NT2/D1 (cell line): ENCODE measurements around the gene RDX.

Experiments
- DNase-seq: peaks from one replicate; pipeline ENCODE4 v3.0.0-alpha.2; 2011; ENCODE audit warnings: low read depth, low spot score
- H3K27me3 ChIP-seq: 2 replicates; pipeline ENCODE4 v1.6.0; 2011; ENCODE audit warnings: mild to moderate bottlenecking; ENCODE audit not compliant: insufficient read length, insufficient read depth
- H3K36me3 ChIP-seq: 2 replicates; pipeline ENCODE4 v1.6.1; 2011; ENCODE audit warnings: mild to moderate bottlenecking, low read length, mixed read lengths; ENCODE audit not compliant: insufficient read depth, insufficient read length
- H3K4me1 ChIP-seq: 2 replicates; pipeline ENCODE4 v1.5.1; 2011; ENCODE audit not compliant: insufficient read depth, insufficient read length
- H3K4me3 ChIP-seq: 2 replicates; pipeline ENCODE4 v1.5.1; 2011; ENCODE audit warnings: low read depth; ENCODE audit not compliant: insufficient read length
- H3K9ac ChIP-seq: 2 replicates; pipeline ENCODE4 v1.6.0; 2011; ENCODE audit warnings: low read depth; ENCODE audit not compliant: insufficient read length
- H3K9me3 ChIP-seq: 2 replicates; pipeline ENCODE4 v1.5.1; 2011; ENCODE audit warnings: mild to moderate bottlenecking, low read length; ENCODE audit not compliant: insufficient read depth
- SUZ12 ChIP-seq: IDR thresholded peaks from 2 replicates; pipeline ENCODE4 v1.6.1; 2011; ENCODE audit not compliant: insufficient read length, insufficient read depth; ENCODE audit errors: extremely low read depth
- YY1 ChIP-seq: IDR thresholded peaks from 2 replicates; pipeline ENCODE4 v1.6.1; 2011; ENCODE audit not compliant: insufficient read length, insufficient read depth
- ZNF274 ChIP-seq: IDR thresholded peaks from 2 replicates; pipeline ENCODE4 v1.6.1; 2011; ENCODE audit warnings: mild to moderate bottlenecking, low read depth, low read length

The RDX gene

DNA sequence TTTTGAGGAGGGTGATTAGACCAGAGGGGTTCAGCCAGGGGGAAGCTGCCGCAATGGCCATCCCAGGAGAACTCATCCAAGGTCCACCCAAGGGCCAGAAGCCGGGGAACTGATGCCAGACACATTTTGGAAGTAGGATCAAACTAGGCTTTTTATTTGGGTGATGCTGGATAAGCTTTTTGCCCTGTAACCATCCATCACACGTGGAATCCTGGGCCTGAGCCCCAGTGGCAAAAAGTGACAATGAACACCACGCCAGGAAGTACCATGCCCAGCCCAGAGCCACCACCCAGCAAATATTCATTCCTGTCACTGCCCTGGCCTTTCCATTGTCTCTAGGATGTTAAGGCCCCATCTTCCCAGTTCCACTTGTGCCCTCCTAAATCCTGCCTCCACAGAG, 117.3 kb downstream of the RDX start:
- Histone ChIP-seq H3K4me1 (peaks cover 10% of the 10 kb centered on the region), H3K9me3 (no peaks in the 10 kb centered on the region), H3K9ac (no peak overlapping the region), H3K27me3 (no peaks in the 10 kb centered on the region), H3K36me3 (no peaks in the 10 kb centered on the region), H3K4me3 (no peak overlapping the region)
- no peak for TF ChIP-seq ZNF274
- no peak for TF ChIP-seq SUZ12
- no peak for TF ChIP-seq YY1
- no peak for DNase-seq

DNA sequence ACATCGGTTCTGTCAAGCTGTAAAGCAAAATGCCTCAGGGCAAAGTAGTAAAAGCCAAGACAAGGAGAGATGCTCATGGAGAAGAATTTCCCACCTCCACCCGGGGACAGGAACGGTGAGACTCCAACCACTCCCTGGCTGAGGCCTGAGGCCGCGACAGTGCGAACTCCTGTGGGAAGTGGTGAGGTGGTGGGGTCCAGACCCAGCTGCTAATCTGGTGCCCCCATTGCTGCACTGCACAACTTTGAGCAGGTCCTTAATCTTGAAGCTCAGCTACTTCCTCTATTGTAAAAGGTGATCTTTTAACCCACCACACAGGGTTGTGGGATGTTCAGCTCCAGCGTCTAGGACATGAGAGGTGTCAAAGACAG, 119.3 kb downstream of the RDX start:
- H3K9ac ChIP-seq, result no peak overlapping the region
- no peaks in the 10 kb centered on the region for H3K36me3 ChIP-seq
- TF ChIP-seq SUZ12 (no peak), YY1 (no peak), ZNF274 (no peak)
- DNase-seq, result no peak
- H3K4me3 ChIP-seq, result no peak overlapping the region
- no peaks in the 10 kb centered on the region for H3K9me3 ChIP-seq
- H3K27me3 ChIP-seq, result no peaks in the 10 kb centered on the region
- peaks cover 10% of the 10 kb centered on the region for H3K4me1 ChIP-seq

DNA sequence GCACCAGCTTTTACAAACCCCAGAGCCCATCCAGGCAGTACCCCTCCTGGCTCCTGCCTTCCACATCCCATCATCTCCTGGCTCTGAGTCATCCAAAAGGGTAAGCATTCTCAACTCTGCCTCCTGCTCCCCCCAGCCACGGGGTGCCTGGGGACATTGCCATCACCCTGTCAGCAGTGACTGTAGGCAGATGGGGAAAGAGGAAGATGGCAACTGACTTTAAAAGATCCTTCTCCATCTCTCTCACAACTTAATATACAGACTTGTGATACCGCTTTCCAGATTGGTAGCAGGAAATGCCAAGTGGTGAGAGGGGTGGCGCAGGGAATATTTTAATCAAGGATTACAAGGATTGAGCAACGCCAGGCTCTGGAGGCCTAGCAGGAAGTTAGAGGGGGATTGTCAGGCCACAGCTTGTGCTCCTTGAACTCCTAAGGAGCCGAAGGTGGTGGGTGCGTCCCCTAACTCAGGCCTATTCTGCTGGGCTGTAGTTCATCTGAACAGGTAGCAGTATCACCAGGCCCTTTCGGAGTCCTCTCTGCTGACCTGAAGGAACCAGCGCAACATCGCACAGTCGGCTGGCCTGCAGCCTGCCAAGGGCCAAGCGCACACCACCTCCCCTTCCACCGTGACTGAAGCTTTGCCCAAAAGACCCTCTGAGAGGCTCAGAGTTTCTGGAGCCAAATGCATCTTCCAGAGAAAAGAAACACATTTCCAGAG, 119.9 kb downstream of the RDX start:
- Histone ChIP-seq H3K4me1 (peaks cover 10% of the 10 kb centered on the region), H3K4me3 (no peak overlapping the region), H3K27me3 (no peaks in the 10 kb centered on the region), H3K36me3 (no peaks in the 10 kb centered on the region), H3K9ac (peak overlapping the region; percentile 32), H3K9me3 (no peaks in the 10 kb centered on the region)
- no peak for DNase-seq
- TF ChIP-seq ZNF274, result no peak
- TF ChIP-seq SUZ12, result no peak
- TF ChIP-seq YY1, result no peak

DNA sequence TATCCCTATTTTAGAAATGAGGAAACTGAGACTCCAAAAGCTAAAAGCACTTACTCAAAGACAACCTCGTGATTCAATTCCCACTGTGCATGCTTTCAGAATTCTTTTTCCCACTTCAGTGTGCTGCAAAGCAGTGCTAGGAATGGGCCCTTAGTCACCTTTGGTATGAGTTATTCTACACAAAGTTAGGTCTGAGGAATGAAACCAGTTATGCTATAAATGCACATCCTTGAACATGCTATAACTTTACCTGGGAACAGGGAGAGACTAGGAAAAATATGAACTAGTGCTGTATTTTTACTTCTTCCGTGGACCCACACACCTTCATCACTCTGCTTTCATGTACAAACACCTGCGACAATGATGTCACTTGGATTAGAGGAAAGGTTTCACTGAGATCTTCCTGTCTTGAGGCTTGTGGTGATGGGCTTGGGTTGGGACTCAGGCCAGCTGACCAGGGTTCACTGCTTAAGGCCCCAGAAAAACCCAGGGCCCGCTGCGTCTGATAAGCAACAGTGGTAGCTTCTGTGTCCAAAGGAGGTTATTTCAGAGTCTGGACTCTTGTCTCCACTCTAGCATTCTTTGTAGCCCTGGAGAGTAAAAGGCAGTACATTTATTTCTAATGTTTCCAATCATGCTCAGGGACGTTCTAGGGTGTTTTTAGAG, 121.6 kb downstream of the RDX start:
- H3K9me3 ChIP-seq, result no peaks in the 10 kb centered on the region
- TF ChIP-seq SUZ12 (no peak), YY1 (no peak), ZNF274 (no peak)
- peaks cover 10% of the 10 kb centered on the region for H3K4me1 ChIP-seq
- DNase-seq, result no peak
- peak overlapping the region; percentile 42 for H3K9ac ChIP-seq
- no peaks in the 10 kb centered on the region for H3K36me3 ChIP-seq
- no peaks in the 10 kb centered on the region for H3K27me3 ChIP-seq
- H3K4me3 ChIP-seq, result no peak overlapping the region

DNA sequence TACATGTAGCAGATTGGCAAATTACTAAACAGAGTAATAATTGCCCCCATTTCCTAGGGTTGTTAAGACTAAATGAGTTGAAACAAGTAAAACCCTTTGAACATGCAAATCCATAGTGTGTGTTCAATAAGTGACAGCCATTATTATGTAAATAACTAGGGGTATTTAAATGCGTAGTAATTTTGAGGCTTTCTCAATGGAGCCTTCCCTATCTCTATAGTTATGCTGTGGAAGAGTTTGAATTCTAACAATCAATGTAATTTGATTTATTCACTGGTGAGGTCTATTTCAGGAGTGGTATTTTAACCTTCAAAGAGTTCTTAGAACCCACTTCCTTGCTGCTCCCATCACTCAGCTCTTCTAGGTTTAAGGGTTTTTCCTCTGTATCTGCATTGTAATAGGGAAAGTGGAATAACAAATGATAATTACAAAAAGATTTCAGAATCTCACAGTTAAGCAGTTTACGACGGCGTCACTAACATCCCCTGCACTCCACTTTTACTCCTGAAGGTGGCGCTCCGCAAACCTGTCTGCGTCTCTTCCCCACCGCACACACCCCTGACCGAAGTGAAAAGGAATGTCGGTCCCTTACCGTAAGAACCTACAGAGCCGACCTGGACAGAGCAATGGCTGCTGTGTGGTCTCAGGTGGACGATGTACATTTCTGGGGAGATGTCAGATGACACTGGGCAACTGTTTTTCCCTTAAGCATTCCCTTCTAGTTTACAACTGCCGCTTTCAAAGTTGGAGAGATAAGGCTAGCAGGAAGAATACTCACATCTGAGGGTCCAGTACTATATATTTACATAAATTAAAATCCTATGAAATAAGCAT, 122.4 kb downstream of the RDX start:
- H3K4me3 ChIP-seq, result no peak overlapping the region
- TF ChIP-seq YY1 (no peak), SUZ12 (no peak), ZNF274 (no peak)
- H3K36me3 ChIP-seq, result no peaks in the 10 kb centered on the region
- peak; percentile 82 for DNase-seq
- H3K27me3 ChIP-seq, result no peaks in the 10 kb centered on the region
- H3K4me1 ChIP-seq, result peaks cover 10% of the 10 kb centered on the region
- peak overlapping the region; percentile 42 for H3K9ac ChIP-seq
- H3K9me3 ChIP-seq, result no peaks in the 10 kb centered on the region

DNA sequence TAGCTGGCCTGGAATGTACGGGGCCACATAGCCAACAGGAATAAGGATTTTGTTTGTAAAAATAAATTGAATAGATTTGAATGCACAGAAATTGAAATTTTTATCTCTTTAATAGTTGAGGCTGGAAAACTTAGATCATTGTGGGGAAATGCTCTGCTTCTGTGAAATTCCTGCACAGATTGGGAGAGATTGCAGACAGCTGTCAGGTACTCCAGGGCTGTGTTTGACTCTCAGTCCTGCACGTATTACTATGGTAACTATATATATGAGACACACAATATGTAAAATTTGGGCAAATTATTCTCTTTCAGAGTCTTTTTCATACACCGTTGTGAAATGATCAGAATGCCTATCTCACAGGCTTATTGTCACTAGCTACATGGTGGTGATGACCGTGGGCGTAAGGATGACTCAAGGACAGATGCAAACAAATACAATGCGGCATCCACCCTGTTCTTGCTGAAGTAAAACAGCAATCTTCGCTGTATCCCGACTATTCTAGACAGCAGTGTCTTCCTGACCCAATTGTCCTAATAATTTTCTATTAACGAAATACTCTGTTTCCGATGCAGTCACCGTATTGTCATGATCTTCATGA, 123.8 kb downstream of the RDX start:
- DNase-seq, result no peak
- no peaks in the 10 kb centered on the region for H3K27me3 ChIP-seq
- H3K4me1 ChIP-seq, result peaks cover 10% of the 10 kb centered on the region
- H3K4me3 ChIP-seq, result no peak overlapping the region
- no peak for TF ChIP-seq YY1
- no peak for TF ChIP-seq SUZ12
- no peak for TF ChIP-seq ZNF274
- H3K36me3 ChIP-seq, result no peaks in the 10 kb centered on the region
- H3K9ac ChIP-seq, result no peak overlapping the region
- H3K9me3 ChIP-seq, result no peaks in the 10 kb centered on the region

DNA sequence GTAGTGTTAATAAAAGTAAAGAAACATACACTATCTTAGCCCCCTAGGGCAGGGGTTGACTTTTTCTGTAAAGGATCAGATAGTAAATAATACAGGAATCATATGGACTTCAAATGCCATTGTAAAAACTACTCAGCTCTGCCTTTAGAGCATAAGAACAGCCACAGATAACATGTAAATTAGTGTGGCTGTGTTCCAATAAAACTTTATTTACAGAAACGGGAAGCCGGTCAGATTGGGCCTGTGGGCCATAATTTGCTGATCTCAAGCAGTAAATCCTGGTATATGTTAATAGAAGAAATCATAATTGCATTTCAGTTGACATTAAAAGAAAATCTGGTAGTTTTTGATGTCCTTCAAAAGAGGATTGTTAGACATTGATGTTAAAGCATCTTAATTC, 126.7 kb downstream of the RDX start:
- peaks cover 10% of the 10 kb centered on the region for H3K36me3 ChIP-seq
- no peak for TF ChIP-seq SUZ12
- TF ChIP-seq YY1, result no peak
- no peak for TF ChIP-seq ZNF274
- H3K4me1 ChIP-seq, result peaks cover 5% of the 10 kb centered on the region
- H3K9me3 ChIP-seq, result no peaks in the 10 kb centered on the region
- H3K27me3 ChIP-seq, result no peaks in the 10 kb centered on the region
- no peak overlapping the region for H3K4me3 ChIP-seq
- no peak overlapping the region for H3K9ac ChIP-seq
- DNase-seq, result no peak
